GM12878 (cell line): ENCODE data around the gene OR56A1. TPM values are rescaled to one million over a fixed set of nuclear protein-coding genes. Genes with fewer than 3 reads are reported as not detected.

ENCODE experiments used
- ATAC-seq: fragments of 200-7000 bp; cut with Tn5 transposase; 3 replicates; pipeline ENCODE4 v1.9.1; 2020; ENCODE audit warnings: mild to moderate bottlenecking, moderate library complexity
- BruUV-seq: library from RNA; stranded (reverse); fragments of 400-500 nt; replicated peaks from 2 replicates; lab custom pipeline; 2021; lab: Mats Ljungman, UMichigan
- CTCF ChIA-PET: fragments of 300-600 bp; sonication (Branson Sonifier 250); formaldehyde crosslinking; extraction: SDS; loops from one replicate; lab custom pipeline; 2021; ENCODE audit warnings: inconsistent platforms; lab: Yijun Ruan, JAX
- POLR2A ChIA-PET: fragments of 350-600 bp; formaldehyde crosslinking; extraction: SDS; loops from one replicate; lab custom pipeline; 2021; ENCODE audit warnings: inconsistent platforms; lab: Charles Lee
- RAD21 ChIA-PET: fragments of 300-600 bp; sonication (Branson Sonifier 250); formaldehyde crosslinking; loops from one replicate; lab custom pipeline; 2023; ENCODE audit warnings: antibody characterized with exemption; ENCODE audit not compliant: unreplicated experiment; lab: Charles Lee
- SMC1A ChIA-PET: fragments of 300-600 bp; sonication (Branson Sonifier 250); formaldehyde crosslinking; loops from one replicate; lab custom pipeline; 2023; ENCODE audit not compliant: unreplicated experiment, uncharacterized antibody; lab: Charles Lee
- DNase-seq: peaks from one replicate; pipeline ENCODE4 v3.0.0-alpha.2; 2011; ENCODE audit warnings: low read depth, low spot score
- FAIRE-seq: peaks from 3 replicates; lab custom pipeline; 2011; peaks lifted over from hg19 to GRCh38; lab: Jason Lieb, UNC
- H2AFZ ChIP-seq: 2 replicates; pipeline ENCODE4 v1.6.0; 2011; ENCODE audit warnings: low read depth, low read length, control low read depth; ENCODE audit not compliant: control insufficient read depth
- H3K27ac ChIP-seq: 2 replicates; pipeline ENCODE4 v1.5.1; 2011; ENCODE audit warnings: control low read depth; ENCODE audit not compliant: control insufficient read depth, insufficient read depth
- H3K27me3 ChIP-seq, 2 experiments: replicated peaks in 1 of 2; 2 replicates each; pipeline versions ENCODE4 v1.6.0 to v1.6.1; 2011; ENCODE audit warnings: low read length in 1 of 2; ENCODE audit not compliant: control insufficient read depth in 2 of 2, insufficient read depth in 2 of 2
- H3K36me3 ChIP-seq, 2 experiments: 2 replicates each; pipeline ENCODE4 v1.5.1; 2011; ENCODE audit warnings: low read length in 1 of 2; ENCODE audit not compliant: control insufficient read depth in 2 of 2, insufficient read depth in 2 of 2
- H3K4me1 ChIP-seq: 2 replicates; pipeline ENCODE4 v1.6.1; 2011; ENCODE audit warnings: mild to moderate bottlenecking, low read length, moderate library complexity, mixed read lengths; ENCODE audit not compliant: control insufficient read depth, insufficient read depth
- H3K4me2 ChIP-seq: 2 replicates; pipeline ENCODE4 v1.6.0; 2011; ENCODE audit warnings: control low read depth; ENCODE audit not compliant: control insufficient read depth, insufficient read depth
- H3K4me3 ChIP-seq: fragments of 200-600 bp; sonication (generic); 2 replicates; pipeline ENCODE4 v1.5.1; 2016
- H3K79me2 ChIP-seq: 2 replicates; pipeline ENCODE4 v1.6.0; 2011; ENCODE audit warnings: low read length; ENCODE audit not compliant: control insufficient read depth, insufficient read depth
- H3K9ac ChIP-seq: 2 replicates; pipeline ENCODE4 v1.8.0; 2011; ENCODE audit warnings: low read length, control low read depth, mixed read lengths; ENCODE audit not compliant: control insufficient read depth, insufficient read depth
- H3K9me3 ChIP-seq: replicated peaks from 3 replicates; pipeline ENCODE4 v1.5.1; 2011; ENCODE audit warnings: mild to moderate bottlenecking, low read length; ENCODE audit not compliant: control insufficient read depth, insufficient read depth
- H4K20me1 ChIP-seq: 2 replicates; pipeline ENCODE4 v1.6.0; 2011; ENCODE audit not compliant: control insufficient read depth, insufficient read depth
- ASH2L ChIP-seq: fragments of 300-600, 200-600 bp; sonication (generic); IDR thresholded peaks from 2 replicates; pipeline ENCODE4 v1.6.1; 2017; ENCODE audit warnings: low read depth, mild to moderate bottlenecking, borderline replicate concordance
- BCL11A ChIP-seq: IDR thresholded peaks from 2 replicates; pipeline ENCODE4 v1.6.1; 2011; ENCODE audit warnings: low read depth, low read length
- E2F4 ChIP-seq: IDR thresholded peaks from 2 replicates; pipeline ENCODE4 v1.6.1; 2012; ENCODE audit warnings: low read depth, low read length, improper control_type of control experiment
- KDM1A ChIP-seq: fragments of 200-600 bp; sonication (generic); IDR thresholded peaks from 2 replicates; pipeline ENCODE4 v1.6.1; 2016; ENCODE audit warnings: borderline replicate concordance
- RCOR1 ChIP-seq: conservative IDR thresholded peaks from 2 replicates; pipeline ENCODE4 v1.6.1; 2012; ENCODE audit warnings: low read depth, low read length, improper control_type of control experiment
- SMAD1 ChIP-seq: fragments of 450-650 bp; IDR thresholded peaks from 2 replicates; pipeline ENCODE4 v1.6.1; 2018; ENCODE audit warnings: mild to moderate bottlenecking, low read depth; ENCODE audit not compliant: partially characterized antibody
- SMC3 ChIP-seq: IDR thresholded peaks from 2 replicates; pipeline ENCODE4 v1.6.1; 2011; ENCODE audit warnings: low read length, improper control_type of control experiment, borderline replicate concordance
- STAT1 ChIP-seq: fragments of 450-650 bp; conservative IDR thresholded peaks from 2 replicates; pipeline ENCODE4 v1.6.1; 2014; ENCODE audit warnings: antibody characterized with exemption, mild to moderate bottlenecking
- WGBS: methylation state at CpG from one replicate; pipeline ENCODE4 v1.1.6; 2016; ENCODE audit warnings: low lambda C conversion rate; ENCODE audit not compliant: insufficient replicate concordance, insufficient coverage; ENCODE audit errors: missing lambda C conversion rate; 5-methylcytosine and 5-hydroxymethylcytosine counted together
- in situ Hi-C: fragments of 300-500 bp; cut with MboI; formaldehyde crosslinking; loops from 9 replicates; pipeline ENCODE4 v1.14.3; 2018; ENCODE audit warnings: mixed read lengths
- intact Hi-C: fragments of 100-400 bp; cut with micrococcal nuclease; formaldehyde crosslinking; loops from one replicate; pipeline ENCODE4 v1.14.2; 2022; ENCODE audit not compliant: unreplicated experiment
- polyA plus RNA-seq, 11 experiments: library from polyadenylated mRNA; depleted of rRNA in 4 of 11; unstranded in 6 of 11; stranded (reverse) in 5 of 11; fragments of >200 nt; fragmentation: Nextera tagmentation in 4 of 11; fragmentation: Illumina TruSeq in 1 of 11; extraction: Ambion mirVana in 4 of 11; extraction: Trizol in 1 of 11; gene quantifications; 1 replicate in 1 of 11; 2 replicates in 10 of 11; pipeline versions ENCODE4 v1.2.1 to v1.2.3, GENCODE V29; 2011 to 2016; ENCODE audit warnings: inconsistent platforms in 2 of 11, missing spikeins in 2 of 11, low read depth in 1 of 11
- total RNA-seq, 4 experiments: library from RNA; depleted of rRNA in 3 of 4; stranded (reverse); fragments of >200 nt in 3 of 4; fragmentation: Illumina TruSeq in 1 of 4; extraction: Trizol in 1 of 4; gene quantifications; 2 replicates each; pipeline versions ENCODE4 v1.2.1 to v1.2.3, GENCODE V29; 2013 to 2021

The OR56A1 gene
- total and polyA plus RNA-seq, 10 of the 15 experiments (the other 5 are each of a cell fraction or from before 2014, with no cell fraction given) = not detected

GRCh38 chr11:6055569-6055968 lies 25.0 kb upstream of the OR56A1 start (continued):
- TF ChIP-seq SMAD1 = no peak
- TF ChIP-seq, all 136 proteins: peak for 0

- H3K4me2 ChIP-seq = no peak overlapping the region
- CTCF ChIA-PET = interaction anchor here (1.5 kb wide), 1 partner anchor 265 kb away, joined by 3 read pairs; no protein-coding TSS in a partner anchor
- H2AFZ ChIP-seq = no peak overlapping the region
- H3K4me1 ChIP-seq = no peaks in the 10 kb centered on the region
- 0% methylated on average over 3 of the region's 3 CpGs for WGBS
- POLR2A ChIA-PET = no interaction called here
- H3K9ac ChIP-seq = no peak overlapping the region
- RAD21 ChIA-PET = no interaction called here
- no peak for DNase-seq
- H3K27me3 ChIP-seq = no peaks in the 10 kb centered on the region; a peak in 1 of 4 replicates
- in situ Hi-C loops = no loop called here
- H3K27ac ChIP-seq = no peak overlapping the region
- FAIRE-seq = no peak
- TF ChIP-seq STAT1 = no peak
- TF ChIP-seq E2F4 = no peak
- no peak for TF ChIP-seq KDM1A
- TF ChIP-seq ASH2L = no peak
- no peak for TF ChIP-seq RCOR1
- TF ChIP-seq SMC3 = no peak
- TF ChIP-seq BCL11A = no peak
- no peaks in the 10 kb centered on the region for H3K79me2 ChIP-seq
- intact Hi-C loops = no loop called here
- H3K9me3 ChIP-seq = no peaks in the 10 kb centered on the region
- SMC1A ChIA-PET = interaction anchor here (1.0 kb wide), 1 partner anchor 10 kb away, joined by 3 read pairs; no protein-coding TSS in a partner anchor
- BruUV-seq = no TSS peak
- no peak overlapping the region for H3K4me3 ChIP-seq
- ATAC-seq = no peak
- H3K36me3 ChIP-seq = no peaks in the 10 kb centered on the region
- H4K20me1 ChIP-seq = no peaks in the 10 kb centered on the region
Observed at GRCh38 chr11:6052374-6052773, 21.8 kb upstream of the OR56A1 start.
